OCI-LY3 (cell line): ENCODE measurements around the gene ATG7.

Source experiments
- H2AFZ ChIP-seq: fragments of 200-600, 300-600 bp; shearing (Covaris generic); 2 replicates; pipeline ENCODE4 v1.6.0; 2014; ENCODE audit warnings: antibody characterized with exemption, low read depth, low read length
- H3K27ac ChIP-seq: fragments of 200-600, 300-600 bp; sonication (generic); 2 replicates; pipeline ENCODE4 v1.5.1; 2014; ENCODE audit warnings: mild to moderate bottlenecking, low read length, moderate library complexity, mixed read lengths
- H3K27me3 ChIP-seq: fragments of 200-600, 300-600 bp; sonication (generic); 2 replicates; pipeline ENCODE4 v1.6.1; 2014; ENCODE audit warnings: low read depth, low read length, mixed read lengths
- H3K36me3 ChIP-seq: fragments of 200-600, 300-600 bp; sonication (generic); replicated peaks from 2 replicates; pipeline ENCODE3; 2014; ENCODE audit warnings: low read depth, low read length, mixed read lengths
- H3K4me1 ChIP-seq: fragments of 300-600, 200-600 bp; sonication (generic); 2 replicates; pipeline ENCODE4 v1.6.1; 2014; ENCODE audit warnings: low read length, mixed read lengths
- H3K4me2 ChIP-seq: fragments of 200-600, 300-600 bp; sonication (generic); 2 replicates; pipeline ENCODE4 v1.6.1; 2014; ENCODE audit warnings: low read length, mixed read lengths
- H3K4me3 ChIP-seq: fragments of 300-600, 200-600 bp; sonication (generic); 2 replicates; pipeline ENCODE4 v1.5.1; 2014; ENCODE audit warnings: antibody characterized with exemption, mild to moderate bottlenecking, low read length, moderate library complexity
- H3K79me2 ChIP-seq: fragments of 300-600, 200-600 bp; shearing (Covaris generic); 2 replicates; pipeline ENCODE4 v1.6.1; 2014; ENCODE audit warnings: mild to moderate bottlenecking, low read length, mixed read lengths
- H3K9ac ChIP-seq: fragments of 300-600, 200-600 bp; shearing (Covaris generic); 2 replicates; pipeline ENCODE4 v1.6.0; 2014; ENCODE audit warnings: mild to moderate bottlenecking, low read length, moderate library complexity
- H3K9me3 ChIP-seq: fragments of 200-600, 300-600 bp; shearing (Covaris generic); 2 replicates; pipeline ENCODE4 v1.6.1; 2014; ENCODE audit warnings: low read length, mixed read lengths; ENCODE audit not compliant: insufficient read depth
- H4K20me1 ChIP-seq: fragments of 200-600, 300-600 bp; sonication (generic); 2 replicates; pipeline ENCODE4 v1.6.1; 2016; ENCODE audit warnings: low read length, mixed read lengths; ENCODE audit not compliant: insufficient read depth
- CTCF ChIP-seq: fragments of 200-600, 300-600 bp; sonication (generic); IDR thresholded peaks from 2 replicates; pipeline ENCODE4 v1.5.1; 2014; ENCODE audit warnings: antibody characterized with exemption, low read length, low read depth
- EZH2phosphoT487 ChIP-seq: fragments of 200-600 bp; shearing (Covaris generic); IDR thresholded peaks from 2 replicates; pipeline ENCODE4 v1.6.1; 2018; ENCODE audit warnings: antibody characterized with exemption, mixed run types, low read depth

The ATG7 gene

DNA sequence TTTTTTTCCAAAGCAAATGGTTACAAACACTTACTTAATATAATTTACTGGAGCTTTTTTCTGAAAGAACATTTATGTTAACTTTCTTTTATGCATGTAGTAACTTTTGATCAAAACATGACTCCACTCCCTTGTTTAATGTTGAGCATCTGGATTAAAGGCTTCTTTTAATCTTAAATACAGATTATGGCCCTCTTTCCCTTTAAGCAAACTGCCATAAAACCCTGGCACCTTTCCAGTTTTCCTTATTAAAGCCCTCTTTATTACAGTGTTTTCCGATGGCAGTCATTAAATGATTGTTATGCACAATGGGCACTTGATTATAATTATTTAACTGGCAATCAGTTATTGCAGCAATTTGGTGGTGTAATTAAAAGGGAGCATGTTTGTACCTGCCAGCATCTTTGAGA is 204.5 kb downstream of the ATG7 start:
- Histone ChIP-seq H2AFZ (no peak overlapping the region), H3K9ac (no peak overlapping the region), H4K20me1 (no peaks in the 10 kb centered on the region), H3K4me3 (no peak overlapping the region), H3K9me3 (no peaks in the 10 kb centered on the region), H3K27me3 (no peaks in the 10 kb centered on the region), H3K4me2 (no peak overlapping the region), H3K79me2 (no peaks in the 10 kb centered on the region), H3K36me3 (no peaks in the 10 kb centered on the region), H3K27ac (no peak overlapping the region), H3K4me1 (no peaks in the 10 kb centered on the region)
- TF ChIP-seq CTCF (no peak), EZH2phosphoT487 (no peak)

GRCh38 chr3:11477407-11477911 is 205.3 kb downstream of the ATG7 start:
- H3K9ac ChIP-seq: no peak overlapping the region

GRCh38 chr3:11478167-11478566 is 206.0 kb downstream of the ATG7 start:
- no peaks in the 10 kb centered on the region for H3K4me1 ChIP-seq
- no peaks in the 10 kb centered on the region for H3K27me3 ChIP-seq
- no peak overlapping the region for H2AFZ ChIP-seq
- no peaks in the 10 kb centered on the region for H3K79me2 ChIP-seq
- no peak overlapping the region for H3K4me2 ChIP-seq
- no peak overlapping the region for H3K9ac ChIP-seq
- H3K27ac ChIP-seq: no peak overlapping the region
- TF ChIP-seq CTCF (no peak), EZH2phosphoT487 (no peak)
- H3K4me3 ChIP-seq: no peak overlapping the region
- no peaks in the 10 kb centered on the region for H3K9me3 ChIP-seq
- no peaks in the 10 kb centered on the region for H4K20me1 ChIP-seq
- H3K36me3 ChIP-seq: no peaks in the 10 kb centered on the region

More at GRCh38 chr3:11477407-11477911, 205.3 kb downstream of the ATG7 start:
- no peaks in the 10 kb centered on the region for H3K27me3 ChIP-seq
- no peak overlapping the region for H3K4me2 ChIP-seq
- no peak overlapping the region for H3K4me3 ChIP-seq
- H4K20me1 ChIP-seq: no peaks in the 10 kb centered on the region
- no peaks in the 10 kb centered on the region for H3K79me2 ChIP-seq
- H3K4me1 ChIP-seq: no peaks in the 10 kb centered on the region
- H2AFZ ChIP-seq: no peak overlapping the region
- H3K36me3 ChIP-seq: no peaks in the 10 kb centered on the region
- no peaks in the 10 kb centered on the region for H3K9me3 ChIP-seq
- no peak for TF ChIP-seq CTCF
- TF ChIP-seq EZH2phosphoT487: no peak
- no peak overlapping the region for H3K27ac ChIP-seq

DNA sequence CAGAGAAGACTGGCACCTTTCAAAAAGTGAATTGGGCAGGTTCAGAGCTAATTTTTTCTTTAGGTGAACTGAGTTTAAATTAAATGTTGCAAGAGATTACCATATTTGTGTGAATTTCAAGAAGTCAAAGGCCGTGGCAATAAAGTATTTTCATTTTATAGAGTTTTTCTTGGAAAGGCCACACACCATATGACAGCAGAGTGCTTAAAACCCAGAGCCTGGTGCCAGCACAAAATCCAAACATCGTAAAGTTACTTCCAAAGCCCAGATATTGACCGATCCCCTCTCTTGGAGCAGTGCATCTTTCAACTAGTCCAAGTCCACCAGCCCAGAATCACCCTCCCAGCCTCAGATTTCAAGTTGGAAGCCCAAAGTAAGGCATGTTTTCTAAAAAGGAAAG is 207.0 kb downstream of the ATG7 start:
- H3K36me3 ChIP-seq: no peaks in the 10 kb centered on the region
- H3K27me3 ChIP-seq: no peaks in the 10 kb centered on the region
- no peaks in the 10 kb centered on the region for H3K9me3 ChIP-seq
- no peaks in the 10 kb centered on the region for H4K20me1 ChIP-seq
- no peaks in the 10 kb centered on the region for H3K79me2 ChIP-seq
- TF ChIP-seq CTCF (no peak), EZH2phosphoT487 (no peak)
- no peak overlapping the region for H3K9ac ChIP-seq
- no peak overlapping the region for H3K4me2 ChIP-seq
- H3K4me3 ChIP-seq: no peak overlapping the region
- no peak overlapping the region for H2AFZ ChIP-seq
- H3K27ac ChIP-seq: no peak overlapping the region
- no peaks in the 10 kb centered on the region for H3K4me1 ChIP-seq
